Stimulated activated CD8-positive, alpha-beta memory T cell treated with anti-CD3 and anti-CD28 coated beads, Interleukin-15, amount 100 ng/mL, for 48 hours (primary cell): ENCODE data around the gene GABRB1.

Source experiments
- DNase-seq, 2 donors: peaks; one replicate each; pipeline ENCODE4 v3.0.0-alpha.2; 2020; ENCODE audit warnings: low read depth in 2 of 2

GABRB1 gene

DNA sequence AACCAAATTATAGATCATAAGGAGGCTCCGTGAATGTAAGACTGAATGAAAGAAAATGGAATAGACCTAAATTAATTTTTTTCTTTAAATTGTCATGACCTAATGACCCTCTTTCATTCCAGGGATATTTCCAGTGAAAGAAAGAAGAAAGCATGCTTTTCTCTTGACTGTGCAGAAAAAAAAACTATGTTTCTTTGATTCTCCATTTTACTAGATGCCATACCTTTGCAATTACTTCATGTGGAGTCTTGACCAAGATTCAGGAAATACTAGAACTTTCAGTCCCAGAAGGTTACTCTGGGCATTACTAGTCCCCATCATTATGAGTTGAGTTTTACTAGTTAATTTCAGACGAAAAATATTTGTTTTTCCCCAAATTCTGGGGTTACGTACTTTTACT lies 438.6 kb downstream of the GABRB1 start:
- no peak for DNase-seq

DNA sequence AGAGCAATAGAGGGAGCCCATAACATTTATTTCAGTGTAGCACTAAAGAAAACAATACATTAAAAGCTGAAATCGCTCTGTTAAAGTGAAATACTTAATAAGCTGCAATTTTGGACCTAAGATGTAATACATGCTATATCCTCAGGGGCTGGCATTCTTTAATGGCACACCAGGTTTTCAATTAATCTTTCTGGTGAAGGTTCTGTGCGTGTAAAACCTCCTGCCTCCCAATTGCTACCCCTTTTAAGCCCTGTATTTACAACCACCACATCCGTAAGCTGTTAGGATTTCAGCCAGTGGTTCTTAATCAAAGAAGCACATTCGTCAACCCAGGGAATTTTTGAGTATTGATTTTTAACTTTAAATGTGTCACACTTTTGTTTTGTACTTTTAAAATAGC lies 439.7 kb downstream of the GABRB1 start:
- no peak for DNase-seq

DNA sequence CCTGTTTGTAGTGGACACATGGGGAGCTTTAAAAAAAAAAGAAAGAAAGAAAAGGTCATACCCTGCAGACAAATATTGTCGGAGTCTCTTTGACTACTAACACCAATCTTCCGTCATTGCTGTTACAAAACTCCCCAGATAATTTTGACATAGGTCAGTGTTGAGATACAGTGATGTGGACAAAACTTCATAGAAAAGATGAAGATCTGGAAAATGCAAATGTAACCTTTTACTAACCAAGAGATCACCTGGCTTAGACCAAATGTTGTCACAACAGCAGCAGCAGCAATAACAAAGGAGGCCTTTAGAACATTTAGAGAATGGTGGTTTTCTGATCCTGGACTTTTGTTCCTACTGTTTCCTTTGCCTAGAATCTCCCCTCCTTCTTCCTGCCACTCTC lies 440.2 kb downstream of the GABRB1 start:
- DNase-seq, result no peak

DNA sequence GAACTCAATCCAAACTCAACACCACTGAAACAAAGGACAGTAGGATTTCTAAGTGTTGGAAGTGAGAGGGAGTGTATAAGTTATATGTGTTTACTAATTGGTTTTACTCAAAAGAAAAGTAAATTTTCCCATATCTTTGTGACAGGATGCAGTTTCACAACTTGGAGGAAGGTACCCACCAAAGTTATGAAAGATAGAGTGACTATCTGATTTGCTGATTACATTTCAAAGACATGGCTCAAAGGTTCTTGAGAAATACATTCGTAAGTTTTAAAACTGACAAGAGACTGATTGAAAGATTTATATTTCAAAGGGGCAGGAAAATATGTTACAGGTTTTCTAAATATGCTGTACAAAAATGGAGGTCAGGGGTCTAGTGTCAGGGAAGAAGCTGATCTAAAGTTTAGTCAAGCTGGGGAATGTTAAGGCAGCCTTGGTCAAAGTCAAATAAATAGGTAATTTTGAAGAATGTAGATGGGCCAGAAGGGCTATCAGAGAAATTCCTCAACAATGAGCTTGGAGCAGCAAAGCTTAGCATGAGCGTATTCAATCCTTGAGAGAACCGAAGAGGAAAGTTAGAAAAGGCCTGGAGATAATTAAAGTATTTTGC lies 441.9 kb downstream of the GABRB1 start:
- DNase-seq, result no peak

DNA sequence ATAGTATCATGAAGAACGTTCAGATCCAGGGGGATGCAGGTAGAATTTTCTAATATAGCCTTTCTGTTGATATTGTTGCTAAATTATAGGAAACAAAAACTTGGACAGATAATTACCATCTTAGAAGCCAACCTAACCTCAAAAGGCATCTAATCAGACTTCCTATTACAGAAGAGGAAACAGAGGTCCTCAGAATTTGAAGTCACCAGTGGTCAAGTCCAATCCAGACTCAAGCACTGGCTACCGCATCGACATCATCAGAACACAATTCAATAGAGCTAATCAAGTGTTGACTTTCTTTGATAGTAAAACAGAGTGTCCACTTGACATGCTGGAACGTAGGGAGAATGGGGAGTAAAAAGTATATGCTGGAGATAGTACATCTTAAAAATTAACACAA lies 443.4 kb downstream of the GABRB1 start:
- DNase-seq, result no peak

DNA sequence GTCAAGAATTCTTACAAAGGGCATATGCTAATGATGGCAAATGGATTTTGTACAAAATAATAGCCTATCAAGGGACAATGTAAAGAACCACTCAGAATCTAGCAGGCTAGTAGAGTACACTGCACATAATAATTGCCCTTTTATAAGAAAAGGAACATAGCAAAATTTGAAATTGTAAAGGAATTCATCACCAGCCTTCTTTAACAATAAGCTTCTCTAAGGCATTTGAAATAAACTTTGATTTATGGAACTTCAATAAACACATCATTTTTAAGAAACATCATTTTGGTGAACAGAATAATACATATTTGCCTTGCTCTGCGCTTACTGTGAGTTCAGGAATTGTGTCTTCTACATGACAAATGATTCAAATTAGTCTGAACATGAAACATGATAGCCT lies 444.0 kb downstream of the GABRB1 start:
- DNase-seq, result no peak
